Neural progenitor cell (in vitro differentiated cells): ENCODE results near the gene GREM2. TPM values are rescaled to one million over a fixed set of nuclear protein-coding genes. Genes with fewer than 3 reads are reported as not detected.
A peak's percentile ranks its signal among the peaks of the same experiment; 100 is the strongest.

Source experiments
- DNase-seq: peaks from one replicate; pipeline ENCODE4 v3.0.0-alpha.2; 2016; ENCODE audit warnings: low spot score
- H2AFZ ChIP-seq: fragments of 200-600 bp; sonication (generic); replicated peaks from 2 replicates; pipeline ENCODE4 v1.6.1; 2016; ENCODE audit warnings: antibody characterized with exemption
- H3F3A ChIP-seq: fragments of 200-600 bp; sonication (generic); 2 replicates; pipeline ENCODE4 v1.6.1; 2016; ENCODE audit warnings: antibody characterized with exemption, low read depth
- H3K27ac ChIP-seq: fragments of 200-600 bp; sonication (generic); 2 replicates; pipeline ENCODE4 v1.5.1; 2016; ENCODE audit warnings: mild to moderate bottlenecking
- H3K27me3 ChIP-seq: fragments of 200-600 bp; sonication (generic); 2 replicates; pipeline ENCODE4 v1.6.1; 2016; ENCODE audit warnings: mild to moderate bottlenecking, moderate library complexity
- H3K36me3 ChIP-seq: fragments of 200-600 bp; sonication (generic); 2 replicates; pipeline ENCODE4 v1.5.1; 2016
- H3K4me1 ChIP-seq: fragments of 200-600 bp; sonication (generic); 2 replicates; pipeline ENCODE4 v1.6.1; 2016; ENCODE audit warnings: mixed run types
- H3K4me2 ChIP-seq: fragments of 200-600 bp; sonication (generic); 2 replicates; pipeline ENCODE4 v1.6.1; 2016
- H3K4me3 ChIP-seq: fragments of 200-600 bp; sonication (generic); 2 replicates; pipeline ENCODE4 v1.5.1; 2016
- H3K79me2 ChIP-seq: fragments of 200-600 bp; sonication (generic); 2 replicates; pipeline ENCODE4 v1.6.1; 2016; ENCODE audit warnings: low read depth
- H3K9ac ChIP-seq: fragments of 200-600 bp; sonication (generic); 2 replicates; pipeline ENCODE4 v1.6.1; 2016
- H3K9me3 ChIP-seq: fragments of 200-600 bp; sonication (generic); 2 replicates; pipeline ENCODE4 v1.5.1; 2016; ENCODE audit warnings: low read depth
- H4K20me1 ChIP-seq: fragments of 200-600 bp; sonication (generic); 2 replicates; pipeline ENCODE4 v1.6.1; 2016; ENCODE audit warnings: low read depth
- H3K27ac Mint-ChIP-seq: 3 replicates; pipeline ENCODE4 v1.8.0; 2021; ENCODE audit warnings: mixed read lengths
- H3K27me3 Mint-ChIP-seq: 2 replicates; pipeline ENCODE4 v1.8.0; 2022; ENCODE audit warnings: low read depth, mild to moderate bottlenecking, inconsistent platforms, moderate library complexity, mixed read lengths; ENCODE audit not compliant: insufficient read depth
- H3K36me3 Mint-ChIP-seq: 3 replicates; pipeline ENCODE4 v1.8.0; 2021; ENCODE audit warnings: mixed read lengths
- H3K4me1 Mint-ChIP-seq: 3 replicates; pipeline ENCODE4 v1.8.0; 2021; ENCODE audit warnings: mixed read lengths
- H3K4me3 Mint-ChIP-seq: 3 replicates; pipeline ENCODE4 v1.8.0; 2021; ENCODE audit warnings: mild to moderate bottlenecking, moderate library complexity, mixed read lengths
- H3K9me3 Mint-ChIP-seq: 3 replicates; pipeline ENCODE4 v1.8.0; 2020; ENCODE audit warnings: mixed read lengths
- CTCF ChIP-seq: fragments of 200-600 bp; sonication (generic); IDR thresholded peaks from 2 replicates; pipeline ENCODE4 v1.5.1; 2017; ENCODE audit warnings: antibody characterized with exemption, mild to moderate bottlenecking
- EZH2 ChIP-seq: fragments of 200-600 bp; sonication (generic); IDR thresholded peaks from 2 replicates; pipeline ENCODE4 v1.6.1; 2017; ENCODE audit warnings: antibody characterized with exemption, mild to moderate bottlenecking, moderate library complexity
- EZH2phosphoT487 ChIP-seq: fragments of 200-600 bp; sonication (generic); IDR thresholded peaks from 2 replicates; pipeline ENCODE4 v1.6.1; 2017; ENCODE audit warnings: antibody characterized with exemption
- total RNA-seq: library from RNA; depleted of rRNA; stranded (reverse); fragments of >200 nt; gene quantifications from 2 replicates; pipeline ENCODE4 v1.2.3, GENCODE V29; 2015; ENCODE audit warnings: low replicate concordance

Gene GREM2
- total RNA-seq, 1 donor from 2014 or later = not detected

- Histone ChIP-seq H3K4me3 (no peak overlapping the region), H3K9me3 (no peaks in the 10 kb centered on the region), H3K27ac (no peak overlapping the region), H3F3A (peaks cover 3% of the 10 kb centered on the region), H3K9ac (no peak overlapping the region), H3K36me3 (no peaks in the 10 kb centered on the region), H2AFZ (no peak overlapping the region), H3K79me2 (no peaks in the 10 kb centered on the region), H3K4me1 (peaks cover 3% of the 10 kb centered on the region), H4K20me1 (no peaks in the 10 kb centered on the region), H3K4me2 (no peak overlapping the region), H3K27me3 (peaks cover 23% of the 10 kb centered on the region)
- Mint-ChIP-seq H3K4me3 (no peak overlapping the region), H3K27me3 (peaks cover 7% of the 10 kb centered on the region), H3K27ac (no peak overlapping the region), H3K36me3 (no peaks in the 10 kb centered on the region), H3K4me1 (peaks cover 52% of the 10 kb centered on the region), H3K9me3 (no peaks in the 10 kb centered on the region)
- DNase-seq = no peak
- TF ChIP-seq EZH2 (no peak), EZH2phosphoT487 (no peak), CTCF (no peak)
These were observed 4.1 kb upstream of the GREM2 start for GRCh38 chr1:240616018-240616417.

- Histone ChIP-seq H3K27me3 (peaks cover 42% of the 10 kb centered on the region), H3K27ac (no peak overlapping the region), H3K9me3 (no peaks in the 10 kb centered on the region), H3K79me2 (no peaks in the 10 kb centered on the region), H3K4me3 (no peak overlapping the region), H3K4me1 (peaks cover 3% of the 10 kb centered on the region), H3F3A (peaks cover 3% of the 10 kb centered on the region), H4K20me1 (no peaks in the 10 kb centered on the region), H3K4me2 (no peak overlapping the region), H3K9ac (no peak overlapping the region), H3K36me3 (no peaks in the 10 kb centered on the region), H2AFZ (no peak overlapping the region)
- DNase-seq = no peak
- H3K9me3 Mint-ChIP-seq = no peaks in the 10 kb centered on the region
- no peak overlapping the region for H3K4me3 Mint-ChIP-seq
- no peak for TF ChIP-seq CTCF
- TF ChIP-seq EZH2phosphoT487 = no peak
- no peak for TF ChIP-seq EZH2
- H3K27ac Mint-ChIP-seq = no peak overlapping the region
- H3K27me3 Mint-ChIP-seq = peaks cover 7% of the 10 kb centered on the region
- H3K36me3 Mint-ChIP-seq = no peaks in the 10 kb centered on the region
- peaks cover 45% of the 10 kb centered on the region for H3K4me1 Mint-ChIP-seq
These were observed 1.6 kb upstream of the GREM2 start for GRCh38 chr1:240613356-240614142.

DNA sequence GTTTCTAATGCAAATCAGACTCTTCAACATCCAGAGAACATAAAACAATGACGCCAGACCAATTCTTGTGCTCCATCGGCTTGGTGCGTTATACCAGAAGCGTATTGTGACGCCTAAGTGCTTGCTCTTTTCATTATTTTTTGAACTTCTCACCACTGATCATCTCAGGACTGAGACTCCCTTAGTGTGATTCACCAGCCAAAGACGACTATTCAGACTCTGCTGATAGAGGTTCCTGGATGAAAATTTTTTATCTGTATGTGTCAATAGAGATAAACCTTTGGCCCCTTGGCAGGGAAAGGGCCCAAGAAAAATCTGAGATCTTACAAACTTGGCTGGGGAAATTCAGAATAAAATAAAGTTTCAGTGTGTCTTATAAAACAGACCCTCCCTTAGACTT, 856 bp upstream of the GREM2 start:
- Histone ChIP-seq H3K4me1 (peaks cover 3% of the 10 kb centered on the region), H3K9ac (no peak overlapping the region), H3K79me2 (no peaks in the 10 kb centered on the region), H3K27ac (no peak overlapping the region), H3K9me3 (no peaks in the 10 kb centered on the region), H3F3A (peaks cover 3% of the 10 kb centered on the region), H3K36me3 (no peaks in the 10 kb centered on the region), H4K20me1 (no peaks in the 10 kb centered on the region), H3K27me3 (peaks cover 42% of the 10 kb centered on the region), H2AFZ (no peak overlapping the region), H3K4me3 (no peak overlapping the region), H3K4me2 (peak overlapping the region; percentile 95)
- Mint-ChIP-seq H3K27ac (no peak overlapping the region), H3K9me3 (no peaks in the 10 kb centered on the region), H3K4me3 (no peak overlapping the region), H3K4me1 (peaks cover 45% of the 10 kb centered on the region), H3K27me3 (peaks cover 7% of the 10 kb centered on the region), H3K36me3 (no peaks in the 10 kb centered on the region)
- no peak for TF ChIP-seq EZH2
- TF ChIP-seq EZH2phosphoT487 = no peak
- no peak for TF ChIP-seq CTCF
- DNase-seq = peak; percentile 9
